ENCODE data around the gene CLPTM1L.

DNA sequence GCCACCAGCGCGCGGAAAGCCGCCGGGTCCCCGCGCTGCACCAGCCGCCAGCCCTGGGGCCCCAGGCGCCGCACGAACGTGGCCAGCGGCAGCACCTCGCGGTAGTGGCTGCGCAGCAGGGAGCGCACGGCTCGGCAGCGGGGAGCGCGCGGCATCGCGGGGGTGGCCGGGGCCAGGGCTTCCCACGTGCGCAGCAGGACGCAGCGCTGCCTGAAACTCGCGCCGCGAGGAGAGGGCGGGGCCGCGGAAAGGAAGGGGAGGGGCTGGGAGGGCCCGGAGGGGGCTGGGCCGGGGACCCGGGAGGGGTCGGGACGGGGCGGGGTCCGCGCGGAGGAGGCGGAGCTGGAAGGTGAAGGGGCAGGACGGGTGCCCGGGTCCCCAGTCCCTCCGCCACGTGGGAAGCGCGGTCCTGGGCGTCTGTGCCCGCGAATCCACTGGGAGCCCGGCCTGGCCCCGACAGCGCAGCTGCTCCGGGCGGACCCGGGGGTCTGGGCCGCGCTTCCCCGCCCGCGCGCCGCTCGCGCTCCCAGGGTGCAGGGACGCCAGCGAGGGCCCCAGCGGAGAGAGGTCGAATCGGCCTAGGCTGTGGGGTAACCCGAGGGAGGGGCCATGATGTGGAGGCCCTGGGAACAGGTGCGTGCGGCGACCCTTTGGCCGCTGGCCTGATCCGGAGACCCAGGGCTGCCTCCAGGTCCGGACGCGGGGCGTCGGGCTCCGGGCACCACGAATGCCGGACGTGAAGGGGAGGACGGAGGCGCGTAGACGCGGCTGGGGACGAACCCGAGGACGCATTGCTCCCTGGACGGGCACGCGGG is 49.9 kb downstream of the CLPTM1L start, which contains the start of gene TERT:
- TF ChIP-seq, protein P1, sequence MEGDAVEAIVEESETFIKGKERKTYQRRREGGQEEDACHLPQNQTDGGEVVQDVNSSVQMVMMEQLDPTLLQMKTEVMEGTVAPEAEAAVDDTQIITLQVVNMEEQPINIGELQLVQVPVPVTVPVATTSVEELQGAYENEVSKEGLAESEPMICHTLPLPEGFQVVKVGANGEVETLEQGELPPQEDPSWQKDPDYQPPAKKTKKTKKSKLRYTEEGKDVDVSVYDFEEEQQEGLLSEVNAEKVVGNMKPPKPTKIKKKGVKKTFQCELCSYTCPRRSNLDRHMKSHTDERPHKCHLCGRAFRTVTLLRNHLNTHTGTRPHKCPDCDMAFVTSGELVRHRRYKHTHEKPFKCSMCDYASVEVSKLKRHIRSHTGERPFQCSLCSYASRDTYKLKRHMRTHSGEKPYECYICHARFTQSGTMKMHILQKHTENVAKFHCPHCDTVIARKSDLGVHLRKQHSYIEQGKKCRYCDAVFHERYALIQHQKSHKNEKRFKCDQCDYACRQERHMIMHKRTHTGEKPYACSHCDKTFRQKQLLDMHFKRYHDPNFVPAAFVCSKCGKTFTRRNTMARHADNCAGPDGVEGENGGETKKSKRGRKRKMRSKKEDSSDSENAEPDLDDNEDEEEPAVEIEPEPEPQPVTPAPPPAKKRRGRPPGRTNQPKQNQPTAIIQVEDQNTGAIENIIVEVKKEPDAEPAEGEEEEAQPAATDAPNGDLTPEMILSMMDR (IDR thresholded peaks at IDR 0.05), result no peak
- TF ChIP-seq POLR2AphosphoS5 (IDR thresholded peaks at IDR 0.05), result no peak
- no peak for TF ChIP-seq EP300 (IDR thresholded peaks at IDR 0.05)

Data from suprapubic skin (tissue), 4 donors.